HG03060 (cell line): ENCODE measurements around the gene HACE1.
"Not testable (repeated sequence)": the region's sequence is repeated elsewhere in the genome, so short reads cannot be mapped to it uniquely, and the experiment has no call there.

Source experiments
- ATAC-seq: cut with Tn5 transposase; IDR thresholded peaks from one replicate; pipeline ENCODE4 v1.9.1; 2021; ENCODE audit warnings: low read depth, moderate number of reproducible peaks; ENCODE audit not compliant: unreplicated experiment

Gene HACE1

DNA sequence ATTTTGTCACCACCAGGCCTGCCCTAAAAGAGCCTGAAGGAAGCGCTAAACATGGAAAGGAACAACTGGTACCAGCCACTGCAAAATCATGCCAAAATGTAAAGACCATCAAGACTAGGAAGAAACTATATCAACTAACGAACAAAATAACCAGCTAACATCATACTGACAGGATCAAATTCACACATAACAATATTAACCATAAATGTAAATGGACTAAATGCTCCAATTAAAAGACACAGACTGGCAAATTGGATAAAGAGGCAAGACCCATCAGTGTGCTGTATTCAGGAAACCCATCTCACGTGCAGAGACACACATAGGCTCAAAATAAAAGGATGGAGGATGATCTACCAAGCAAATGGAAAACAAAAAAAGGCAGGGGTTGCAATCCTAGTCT lies 120.6 kb downstream of the HACE1 start:
- ATAC-seq = not testable (repeated sequence)

DNA sequence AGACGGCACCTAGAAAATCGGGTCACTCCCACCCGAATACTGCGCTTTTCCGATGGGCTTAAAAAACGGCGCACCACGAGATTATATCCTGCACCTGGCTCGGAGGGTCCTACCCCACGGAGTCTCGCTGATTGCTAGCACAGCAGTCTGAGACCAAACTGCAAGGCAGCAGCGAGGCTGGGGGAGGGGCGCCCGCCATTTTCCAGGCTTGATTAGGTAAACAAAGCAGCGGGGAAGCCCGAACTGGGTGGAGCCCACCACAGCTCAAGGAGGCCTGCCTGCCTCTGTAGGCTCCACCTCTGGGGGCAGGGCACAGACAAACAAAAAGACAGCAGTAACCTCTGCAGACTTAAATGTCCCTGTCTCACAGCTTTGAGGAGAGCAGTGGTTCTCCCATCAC lies 122.2 kb downstream of the HACE1 start:
- ATAC-seq = not testable (repeated sequence)

DNA sequence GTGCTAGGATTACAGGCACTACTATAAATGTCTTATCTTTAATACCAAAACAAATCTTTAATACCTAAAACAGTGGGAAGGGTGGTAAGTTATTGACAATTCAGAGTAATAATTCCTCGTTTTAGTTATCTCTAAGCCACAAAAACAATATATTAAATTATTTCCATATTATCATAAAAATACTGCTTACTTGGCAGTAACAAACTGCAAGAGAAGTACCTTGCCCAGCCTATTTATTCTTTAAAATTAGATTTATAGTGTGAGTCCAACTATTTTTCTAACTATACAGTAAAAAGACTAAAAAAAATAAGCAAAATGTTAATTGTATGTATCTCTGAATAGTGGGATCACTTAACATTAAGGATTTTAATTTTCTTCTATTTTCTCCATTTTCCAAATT lies 123.2 kb downstream of the HACE1 start:
- no peak for ATAC-seq

DNA sequence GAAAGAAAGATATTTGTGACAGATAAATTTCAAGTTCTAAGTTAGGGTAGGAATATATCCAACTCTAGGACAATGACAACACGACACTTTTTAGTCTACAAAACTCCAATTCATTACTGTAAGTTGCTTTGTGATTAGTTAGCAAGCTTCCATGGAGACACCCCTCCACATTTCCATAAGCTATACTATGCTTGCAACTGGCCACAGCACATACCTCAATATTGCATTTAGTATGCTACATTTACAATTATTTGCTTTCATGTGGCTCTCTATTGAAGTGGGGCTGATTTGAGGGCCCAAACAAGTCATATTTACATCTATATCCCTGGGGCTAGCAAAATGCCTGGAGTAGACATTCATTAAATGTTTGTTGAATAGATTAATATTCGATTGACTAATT lies 129.3 kb downstream of the HACE1 start:
- ATAC-seq = no peak

DNA sequence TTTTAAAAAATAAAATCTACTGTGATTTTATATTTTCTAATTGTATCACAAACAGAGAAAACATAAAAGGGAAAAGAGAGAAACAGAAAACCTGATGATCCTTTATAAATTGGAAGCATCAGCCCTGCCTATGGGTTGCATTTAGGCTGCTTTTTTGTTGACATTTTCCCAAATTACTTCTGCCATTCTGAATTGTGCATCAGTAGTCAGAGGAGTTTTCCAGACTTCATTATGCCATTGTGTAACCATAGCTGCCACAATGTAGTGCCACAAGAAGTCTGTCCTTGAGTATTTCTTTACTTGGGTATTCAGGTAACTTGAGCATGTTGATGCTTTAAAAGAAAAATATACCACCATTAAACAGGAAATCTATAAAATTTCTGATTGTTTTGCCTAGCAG lies 130.3 kb downstream of the HACE1 start:
- no peak for ATAC-seq

DNA sequence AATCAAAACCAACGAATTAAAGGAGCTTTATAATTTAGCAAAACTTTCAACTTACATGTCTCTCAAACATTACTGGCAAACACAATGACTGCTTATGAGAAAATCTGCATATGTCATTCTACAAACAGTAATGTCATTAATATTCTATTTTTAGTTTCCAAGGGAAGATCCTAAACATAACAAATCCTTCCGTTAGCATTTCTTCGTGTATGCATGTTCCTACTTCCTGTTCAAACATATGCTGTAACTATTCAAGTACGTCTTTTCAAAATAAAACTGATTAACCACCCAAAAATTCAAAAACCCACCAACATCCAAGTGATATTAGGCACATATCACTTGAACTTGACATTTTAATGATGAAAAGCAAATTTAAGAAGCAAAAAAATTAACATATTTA lies 131.3 kb downstream of the HACE1 start:
- no peak for ATAC-seq

DNA sequence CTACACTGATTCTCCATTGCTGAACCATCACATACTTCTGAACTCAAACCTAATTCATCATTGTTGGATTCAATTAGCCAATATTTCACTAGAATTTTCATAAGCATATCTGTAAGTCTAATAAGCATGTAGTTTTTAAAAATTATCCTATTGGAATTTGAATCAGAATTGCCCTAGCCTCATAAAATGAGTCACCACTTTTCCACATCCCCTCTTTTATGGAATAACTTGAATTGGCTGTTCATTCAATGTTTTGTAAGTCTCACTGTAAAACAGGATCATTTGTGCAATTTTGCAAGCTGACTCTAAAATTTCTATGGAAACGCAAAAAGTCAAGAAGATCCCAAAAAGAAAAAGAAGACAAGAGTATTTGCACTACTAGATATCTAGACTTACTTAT lies 141.0 kb downstream of the HACE1 start:
- ATAC-seq = no peak

DNA sequence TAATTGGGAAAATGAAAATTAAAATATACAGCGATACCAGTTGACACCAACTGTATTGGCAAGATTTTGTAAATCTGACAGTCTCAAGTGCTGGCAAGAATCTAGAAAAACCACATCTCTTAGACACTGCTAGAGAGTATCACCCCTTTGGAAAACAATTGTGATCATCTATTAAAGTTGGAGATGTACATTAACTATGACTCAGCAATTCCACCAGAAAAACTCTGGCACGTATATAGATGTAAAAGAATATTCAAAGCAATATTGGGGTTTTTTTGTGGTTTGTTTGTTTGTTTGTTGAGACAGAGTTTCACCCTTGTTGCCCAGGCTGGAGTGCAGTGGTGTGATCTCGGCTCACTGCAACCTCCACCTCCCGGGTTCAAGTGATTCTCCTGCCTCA lies 142.9 kb downstream of the HACE1 start:
- ATAC-seq = no peak

DNA sequence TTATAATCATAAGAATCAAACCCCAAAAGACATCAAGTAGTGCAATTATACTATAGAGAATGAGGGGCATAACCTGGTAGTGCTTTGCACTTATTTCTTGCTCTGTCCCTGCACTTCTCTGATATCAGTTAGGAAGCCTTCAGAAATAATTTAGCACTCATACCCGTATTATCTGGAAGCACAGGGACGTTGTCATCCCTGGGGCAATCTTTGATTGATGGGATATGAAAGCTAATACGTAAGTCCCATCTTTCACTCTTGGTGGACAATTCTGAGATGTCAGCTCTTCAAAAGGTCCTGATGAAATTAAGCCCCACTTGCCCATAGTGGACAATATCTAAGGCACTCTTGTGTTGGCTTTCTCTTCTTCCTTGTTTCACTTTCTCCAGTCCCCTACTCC lies 144.9 kb downstream of the HACE1 start:
- ATAC-seq = no peak

DNA sequence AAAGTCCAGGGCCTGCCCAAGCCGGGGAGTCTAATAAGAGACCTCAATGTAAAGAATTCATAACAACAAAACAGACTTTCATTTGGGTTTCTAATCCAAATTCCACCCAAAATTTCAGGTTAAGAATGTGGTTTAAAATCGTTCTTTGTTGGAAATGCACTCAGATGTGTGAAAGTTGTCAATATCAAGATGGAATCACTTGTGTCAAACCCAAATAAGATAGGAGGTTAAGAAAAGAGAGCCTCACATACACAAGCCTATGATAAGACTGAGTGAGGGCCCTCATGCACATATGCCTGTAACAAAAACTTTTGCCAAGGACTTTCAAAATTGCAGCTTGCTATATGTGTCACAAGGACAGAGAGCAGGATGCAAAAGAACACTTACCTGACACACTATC lies 145.7 kb downstream of the HACE1 start:
- ATAC-seq = no peak

DNA sequence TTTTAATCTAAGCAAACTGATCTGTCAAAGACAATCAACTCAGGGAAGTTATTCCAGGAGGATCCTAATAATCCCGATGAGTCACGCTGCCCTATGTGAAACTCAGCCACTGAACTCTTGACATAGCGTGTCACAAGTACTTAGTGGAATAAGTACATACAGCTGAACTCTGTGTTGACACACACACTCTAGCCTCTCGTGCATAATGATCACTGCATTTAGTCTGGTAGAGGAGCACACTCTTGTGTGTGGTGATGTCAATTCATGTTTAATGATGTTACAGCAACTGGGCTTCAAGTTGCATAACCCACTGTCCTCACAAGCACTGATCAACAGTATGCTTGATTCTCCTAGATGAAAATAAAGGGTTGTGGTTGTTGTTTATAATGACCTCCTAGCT lies 148.3 kb downstream of the HACE1 start:
- ATAC-seq = no peak

DNA sequence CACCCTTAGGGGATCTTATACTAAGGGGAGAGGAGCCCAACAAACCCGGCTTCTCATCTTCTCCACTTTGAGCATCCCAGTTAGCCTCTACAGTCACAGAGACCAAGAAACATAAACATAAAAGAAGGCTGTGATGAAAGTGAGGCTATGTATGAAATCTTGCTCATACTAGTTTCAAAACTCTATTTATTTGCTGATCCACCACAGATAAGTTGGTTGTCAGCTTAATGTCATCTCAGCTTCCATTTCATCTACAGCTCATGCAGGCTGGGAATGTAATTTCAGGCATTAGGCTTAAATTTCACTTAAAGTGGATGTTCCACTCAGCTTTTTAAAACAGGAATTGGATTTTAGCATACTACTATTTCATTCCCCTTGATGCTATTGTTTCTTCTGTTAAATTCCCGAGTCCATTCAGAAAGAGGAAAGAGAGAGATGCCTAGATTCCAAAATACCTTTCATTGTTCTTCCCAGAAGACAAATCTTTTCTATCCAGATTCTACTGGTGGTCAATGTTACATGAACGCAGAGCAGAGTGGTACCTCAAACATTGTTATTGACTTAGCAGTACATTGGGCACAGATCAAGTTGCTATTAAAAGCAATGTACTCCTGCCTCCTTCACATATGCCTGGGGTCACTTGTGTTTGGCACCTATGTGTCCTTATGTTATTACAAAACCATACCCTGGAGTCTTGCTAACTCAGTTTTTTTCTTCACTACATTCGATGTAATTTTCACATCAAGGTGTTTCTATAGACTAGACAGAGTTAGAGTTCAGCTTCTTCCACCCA lies 149.0 kb downstream of the HACE1 start:
- no peak for ATAC-seq

DNA sequence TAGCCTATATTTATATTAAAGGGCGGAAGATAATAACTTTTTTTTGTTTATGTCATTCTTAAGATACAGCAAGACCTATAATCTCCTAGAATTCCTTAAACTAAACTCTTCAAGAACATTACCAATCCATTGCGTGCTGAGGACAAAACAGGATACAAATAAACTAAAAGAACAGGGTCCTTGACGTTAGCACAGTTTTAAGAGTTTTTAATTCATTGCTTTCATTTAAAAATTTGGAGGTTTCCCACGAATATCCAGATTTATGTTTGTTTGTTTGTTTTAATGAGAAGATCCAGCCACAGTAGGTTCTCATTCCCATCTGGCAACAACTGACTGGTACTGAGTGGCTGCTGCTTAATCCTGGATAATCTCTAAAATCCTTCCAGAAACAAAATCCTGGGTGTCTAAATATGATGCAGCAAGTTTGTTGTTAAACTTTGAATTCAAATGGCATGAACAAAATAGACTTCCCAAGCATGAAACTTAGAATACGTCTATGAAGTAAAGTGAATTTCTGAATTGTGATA lies 153.7 kb downstream of the HACE1 start:
- ATAC-seq = no peak

DNA sequence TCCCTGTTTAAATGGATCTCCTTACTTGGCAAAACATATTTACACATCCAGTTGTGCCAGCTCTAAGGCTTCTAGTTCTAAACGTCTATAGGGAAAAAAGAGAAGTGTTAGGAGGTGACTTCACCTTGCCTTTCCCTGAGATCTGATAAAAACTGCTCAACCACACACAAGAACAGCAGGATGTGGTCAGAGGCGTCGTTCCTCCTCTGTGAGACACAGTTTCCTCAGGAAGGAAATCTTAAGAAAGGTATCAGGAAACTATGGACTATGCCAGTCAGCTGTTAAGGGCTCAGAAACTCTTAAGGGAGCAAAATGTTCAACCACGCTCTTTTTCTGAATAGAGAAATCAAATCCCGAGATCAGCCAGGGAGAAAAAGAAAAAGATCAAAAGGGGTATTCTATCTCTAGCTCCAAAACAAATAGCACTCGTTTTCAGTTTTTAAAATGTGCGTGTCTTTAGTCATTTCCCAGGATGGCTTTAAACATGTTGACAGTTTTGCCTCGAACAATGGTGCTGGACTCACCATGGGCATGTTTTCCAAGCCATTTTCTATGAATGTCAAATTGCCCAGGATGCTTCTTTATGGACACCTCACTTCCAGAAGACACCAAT lies 154.5 kb downstream of the HACE1 start:
- no peak for ATAC-seq

DNA sequence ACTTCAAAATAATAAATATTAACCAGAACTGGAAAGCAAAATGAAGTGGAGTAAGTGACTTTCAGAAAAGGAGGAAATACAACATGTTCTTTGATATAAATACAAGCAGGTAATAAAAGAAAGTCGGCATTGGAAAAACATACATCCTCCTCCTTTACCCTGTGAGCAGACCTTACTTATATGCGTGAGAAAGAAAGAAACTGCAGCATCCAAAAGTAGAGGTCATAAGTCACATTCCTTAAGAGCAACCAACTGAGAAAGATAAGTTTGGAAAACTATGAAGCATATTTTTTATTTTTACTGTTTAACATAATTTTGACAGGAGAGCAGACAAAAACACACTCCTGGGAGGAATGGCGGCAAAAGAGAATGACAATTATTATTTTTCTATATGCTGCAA lies 155.5 kb downstream of the HACE1 start:
- ATAC-seq = no peak

DNA sequence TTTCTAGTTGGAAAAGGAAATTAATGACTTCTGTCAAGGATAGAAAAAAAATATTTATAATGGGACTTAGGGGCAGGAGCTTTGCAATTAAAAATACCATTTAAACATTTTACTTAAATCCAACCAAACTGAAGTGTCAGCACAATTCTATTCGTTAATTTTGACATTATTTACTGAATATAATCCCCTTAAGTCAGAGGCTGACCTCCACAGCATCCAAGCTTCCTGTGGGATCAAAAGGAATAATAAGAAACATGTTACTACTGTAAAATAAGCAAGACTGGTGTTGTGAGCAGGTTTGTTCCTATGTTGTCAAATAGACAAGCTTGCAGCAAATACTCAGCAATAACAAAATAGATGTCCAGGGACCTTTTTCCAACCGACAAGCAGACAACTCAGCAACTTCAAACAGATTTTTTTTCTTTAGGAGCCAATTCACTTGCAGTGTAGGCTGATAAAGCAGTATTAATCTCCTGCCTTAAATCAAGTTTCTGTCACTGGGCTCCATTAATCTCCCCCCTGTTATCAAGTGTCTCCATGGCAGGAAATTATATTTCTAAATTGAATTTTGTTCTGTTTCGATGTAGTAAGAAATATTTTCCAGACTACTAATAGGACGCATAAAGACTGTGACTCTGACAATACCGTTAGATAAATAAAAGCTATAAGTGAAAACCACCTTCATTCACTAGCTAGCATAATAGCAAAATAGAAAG lies 157.4 kb downstream of the HACE1 start:
- ATAC-seq = no peak

DNA sequence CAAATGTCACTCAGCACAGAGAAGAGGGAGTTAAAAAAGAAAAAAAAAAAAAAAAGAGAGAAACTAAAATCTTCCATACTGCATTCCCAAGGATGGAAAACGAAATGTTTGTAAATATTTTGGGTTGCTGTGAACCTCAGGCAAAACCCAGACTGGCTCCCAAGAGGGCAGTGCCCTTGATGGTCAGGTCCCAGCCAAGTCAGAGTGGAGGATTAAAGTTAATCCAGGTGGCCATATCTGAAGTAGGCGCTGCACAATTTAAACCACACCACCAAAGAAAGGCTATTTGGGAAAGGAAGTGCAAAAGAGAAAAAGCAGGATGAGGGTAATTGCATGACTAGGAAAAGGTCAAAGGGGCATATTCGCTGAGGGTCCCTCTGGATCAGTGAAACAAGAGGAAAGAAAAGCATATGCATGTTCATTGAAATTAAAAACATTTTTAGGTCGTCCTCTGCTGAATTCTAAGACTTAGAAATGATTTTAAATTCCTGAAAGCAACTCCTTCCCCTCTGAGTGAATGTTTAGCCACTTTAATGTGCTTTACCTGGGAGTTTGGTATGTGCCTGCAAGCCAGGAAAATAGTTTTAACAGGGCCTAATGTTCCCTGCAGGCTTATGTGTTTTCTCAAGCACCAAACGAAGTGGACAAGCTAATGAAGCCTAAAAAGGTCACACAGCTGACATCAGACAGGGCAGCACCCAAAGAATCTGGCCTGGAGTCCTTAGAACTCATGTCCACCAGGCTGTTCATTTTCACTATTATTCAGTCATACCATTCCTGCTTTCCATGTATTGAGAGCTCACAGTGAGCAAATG lies 159.1 kb downstream of the HACE1 start:
- no peak for ATAC-seq

DNA sequence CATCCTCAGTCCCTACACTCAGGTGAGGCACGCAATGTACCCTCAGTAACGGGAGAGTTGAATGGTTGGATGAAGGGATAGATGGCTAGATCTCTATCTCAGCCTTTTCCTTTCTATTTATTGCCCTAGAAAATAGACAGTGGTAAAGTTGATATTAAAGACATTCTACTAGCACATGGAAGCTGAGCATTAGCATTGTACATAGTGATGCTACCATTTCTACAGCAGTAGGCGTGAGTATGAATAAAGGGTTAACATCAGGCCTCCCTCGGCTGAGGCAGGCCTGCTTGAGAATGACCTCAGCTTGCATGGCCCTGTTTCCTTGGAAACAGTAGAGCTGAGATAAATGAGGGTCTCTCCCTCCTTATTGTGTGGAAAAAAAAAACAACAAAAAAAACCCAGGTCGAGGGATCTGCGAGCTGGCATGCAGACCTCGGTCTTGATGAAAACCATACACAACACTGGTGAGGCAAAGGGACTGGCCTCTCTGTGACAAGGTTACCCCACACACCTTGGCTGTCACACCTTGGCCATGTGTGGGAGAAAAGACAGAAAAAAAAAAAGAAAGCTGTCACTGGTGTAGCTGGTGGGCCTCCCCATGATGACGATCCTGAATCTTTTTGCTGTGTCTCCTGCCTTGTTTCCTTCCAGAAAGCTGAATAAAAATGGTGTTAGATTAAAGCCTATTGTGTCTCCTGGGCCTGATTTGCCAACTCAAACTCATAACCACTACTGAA lies 160.0 kb downstream of the HACE1 start:
- no peak for ATAC-seq

DNA sequence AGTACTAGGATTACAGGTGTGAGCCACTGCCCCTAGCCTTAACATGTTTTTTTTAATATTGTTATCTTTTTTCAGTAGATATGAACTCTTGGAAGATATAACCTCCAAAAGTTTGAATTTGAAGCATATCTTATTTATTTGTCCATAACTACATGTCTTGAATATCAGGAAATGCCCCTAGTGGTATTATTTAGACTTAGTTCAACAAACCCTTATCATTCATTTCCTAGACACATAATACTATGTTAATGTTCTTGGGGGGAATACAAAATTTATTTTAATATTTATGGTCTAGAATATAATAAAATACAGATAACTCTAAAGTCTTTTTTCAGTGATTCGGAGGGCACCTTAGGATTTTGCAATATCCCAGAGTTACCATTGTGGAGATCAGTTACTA lies 160.7 kb downstream of the HACE1 start:
- ATAC-seq = no peak

DNA sequence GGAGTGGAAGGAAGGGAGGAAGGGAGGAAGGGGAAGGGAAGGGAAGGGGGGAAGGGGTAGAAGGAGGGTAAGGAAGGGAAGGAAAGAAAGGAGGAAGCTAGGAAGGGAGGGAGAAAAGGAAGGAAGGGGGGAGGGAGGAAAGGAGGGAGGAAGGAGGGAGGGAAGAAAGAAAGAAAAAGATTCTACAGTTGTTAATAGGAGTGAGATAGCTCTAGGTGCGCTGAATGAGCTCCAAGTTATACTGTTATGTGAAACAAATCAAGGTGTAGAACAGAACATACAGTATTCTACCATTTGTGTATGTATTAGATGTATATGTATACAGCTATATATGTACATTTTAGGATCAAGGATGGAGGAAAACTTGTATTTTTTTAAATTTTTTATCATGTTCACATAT lies 167.7 kb downstream of the HACE1 start:
- no peak for ATAC-seq
